HepG2 (cell line): ENCODE data around the gene FUT1. TPM values are rescaled to one million over a fixed set of nuclear protein-coding genes. Genes with fewer than 3 reads are reported as not detected.

Source experiments
- ATAC-seq: fragments of 200-7000 bp; cut with Tn5 transposase; 3 replicates; pipeline ENCODE4 v1.9.1; 2020; ENCODE audit warnings: mild to moderate bottlenecking, moderate library complexity
- BruUV-seq: library from RNA; stranded (reverse); fragments of 400-500 nt; replicated peaks from 2 replicates; lab custom pipeline; 2021; lab: Mats Ljungman, UMichigan
- CTCF ChIA-PET: fragments of 300-600 bp; formaldehyde crosslinking; extraction: SDS; loops from one replicate; lab custom pipeline; 2021; ENCODE audit warnings: low total read pairs, inconsistent platforms, low intra/inter-chr PET ratio; lab: Yijun Ruan, JAX
- POLR2A ChIA-PET: fragments of 350-600 bp; sonication (Branson Sonifier 250); formaldehyde crosslinking; loops from one replicate; lab custom pipeline; 2020; ENCODE audit warnings: antibody characterized with exemption, inconsistent platforms; lab: Yijun Ruan, JAX
- DNase-seq: peaks from one replicate; pipeline ENCODE4 v3.0.0-alpha.2; 2015; ENCODE audit warnings: low spot score
- FAIRE-seq: peaks from 3 replicates; lab custom pipeline; 2011; peaks lifted over from hg19 to GRCh38; lab: Jason Lieb, UNC
- H2AFZ ChIP-seq: one replicate; pipeline ENCODE4 v1.6.1; 2011; ENCODE audit warnings: low read length, inconsistent platforms
- H3K27ac ChIP-seq: fragments of 300-600 bp; 3 replicates; pipeline ENCODE4 v1.8.0; 2011; ENCODE audit warnings: mixed run types, mild to moderate bottlenecking, mixed read lengths, low read length, inconsistent platforms; ENCODE audit not compliant: insufficient read depth; ENCODE audit errors: extremely low read length
- H3K27me3 ChIP-seq, 2 experiments: fragments of 200-600 bp in 1 of 2; 2 replicates in 1 of 2; 3 replicates in 1 of 2; pipeline versions ENCODE4 v1.6.0 to v1.8.0; 2011; ENCODE audit warnings: low read length in 2 of 2, mild to moderate bottlenecking in 2 of 2, moderate library complexity in 2 of 2, inconsistent platforms in 1 of 2; ENCODE audit not compliant: insufficient read depth in 2 of 2, control insufficient read depth in 1 of 2
- H3K36me3 ChIP-seq, 2 experiments: fragments of 200-600 bp in 1 of 2; replicated peaks in 1 of 2; 2 replicates in 1 of 2; 3 replicates in 1 of 2; pipeline versions ENCODE4 v1.5.1 to v1.8.0; 2011; ENCODE audit warnings: low read length in 2 of 2, inconsistent platforms in 1 of 2; ENCODE audit not compliant: insufficient read depth in 2 of 2, control insufficient read depth in 1 of 2
- H3K4me1 ChIP-seq: 2 replicates; pipeline ENCODE4 v1.5.1; 2012; ENCODE audit warnings: low read length, inconsistent platforms; ENCODE audit not compliant: insufficient read depth
- H3K4me2 ChIP-seq: 2 replicates; pipeline ENCODE4 v1.6.0; 2011; ENCODE audit warnings: low read depth, low read length, inconsistent platforms
- H3K4me3 ChIP-seq, 3 experiments: fragments of 200-600 bp in 1 of 3; sonication (generic), shearing (Covaris generic) in 1 of 3; replicated peaks in 1 of 3; 2 replicates each; pipeline ENCODE4 v1.5.1; 2011 to 2016; ENCODE audit warnings: low read length in 3 of 3, inconsistent platforms in 2 of 3, low read depth in 2 of 3, mild to moderate bottlenecking in 2 of 3, control low read depth in 1 of 3, mixed read lengths in 1 of 3; ENCODE audit not compliant: insufficient read depth in 1 of 3
- H3K79me2 ChIP-seq: one replicate; pipeline ENCODE4 v1.6.1; 2011; ENCODE audit warnings: low read length, inconsistent platforms; ENCODE audit not compliant: insufficient read depth
- H3K9ac ChIP-seq: 2 replicates; pipeline ENCODE4 v1.6.0; 2011; ENCODE audit warnings: mild to moderate bottlenecking, low read depth, low read length, inconsistent platforms; ENCODE audit not compliant: insufficient read depth
- H3K9me3 ChIP-seq: 2 replicates; pipeline ENCODE4 v1.5.1; 2012; ENCODE audit warnings: mild to moderate bottlenecking, low read length
- H4K20me1 ChIP-seq: 2 replicates; pipeline ENCODE4 v1.6.0; 2011; ENCODE audit warnings: inconsistent platforms, mild to moderate bottlenecking, low read length, moderate library complexity; ENCODE audit not compliant: insufficient read depth
- HNF1A ChIP-seq, 2 experiments: sonication (generic) in 1 of 2; formaldehyde crosslinking in 1 of 2; IDR thresholded peaks; 2 replicates each; pipeline versions ENCODE4 v1.4.0 to v1.6.1; 2016 to 2020; ENCODE audit warnings: borderline replicate concordance in 1 of 2, low read depth in 1 of 2, mild to moderate bottlenecking in 1 of 2, missing genetic modification reagents in 1 of 2
- HOXD1 ChIP-seq: sonication (generic); formaldehyde crosslinking; IDR thresholded peaks from 2 replicates; pipeline ENCODE4 v1.5.0; 2020; ENCODE audit warnings: missing genetic modification reagents
- KDM4B ChIP-seq: sonication (generic); formaldehyde crosslinking; IDR thresholded peaks from 2 replicates; pipeline ENCODE4 v1.4.0; 2020; ENCODE audit warnings: missing genetic modification reagents
- KLF12 ChIP-seq: sonication (generic); formaldehyde crosslinking; IDR thresholded peaks from 2 replicates; pipeline ENCODE4 v1.4.0; 2020; ENCODE audit warnings: missing genetic modification reagents, borderline replicate concordance
- SOX13 ChIP-seq, 3 experiments: fragments of 450-650 bp in 1 of 3; sonication (generic) in 1 of 3; formaldehyde crosslinking in 1 of 3; IDR thresholded peaks in 2 of 3; conservative IDR thresholded peaks in 1 of 3; 2 replicates each; pipeline versions ENCODE4 v1.5.0 to v1.6.1; 2016 to 2020; ENCODE audit warnings: antibody characterized with exemption in 1 of 3, mild to moderate bottlenecking in 1 of 3, missing compliant biosample characterization in 1 of 3, missing genetic modification reagents in 1 of 3, moderate library complexity in 1 of 3
- ZNF281 ChIP-seq: sonication (generic); formaldehyde crosslinking; IDR thresholded peaks from 2 replicates; pipeline ENCODE4 v1.4.0; 2020; ENCODE audit warnings: missing genetic modification reagents, borderline replicate concordance
- ZNF33B ChIP-seq: sonication (generic); formaldehyde crosslinking; IDR thresholded peaks from 2 replicates; pipeline ENCODE4 v1.5.1; 2020; ENCODE audit warnings: mild to moderate bottlenecking, missing genetic modification reagents
- ZNF383 ChIP-seq: sonication (generic); formaldehyde crosslinking; IDR thresholded peaks from 2 replicates; pipeline ENCODE4 v1.4.0; 2020; ENCODE audit warnings: missing genetic modification reagents, mild to moderate bottlenecking, borderline replicate concordance
- ZNF616 ChIP-seq: sonication (generic); formaldehyde crosslinking; IDR thresholded peaks from 2 replicates; pipeline ENCODE4 v1.5.0; 2020; ENCODE audit warnings: low read depth, mild to moderate bottlenecking, missing genetic modification reagents
- ZNF652 ChIP-seq: IDR thresholded peaks from 2 replicates; pipeline ENCODE4 v1.6.1; 2016; ENCODE audit warnings: low read depth, borderline replicate concordance
- ZNF691 ChIP-seq: sonication (generic); formaldehyde crosslinking; IDR thresholded peaks from 2 replicates; pipeline ENCODE4 v1.4.0; 2020; ENCODE audit warnings: missing genetic modification reagents, low read depth, mild to moderate bottlenecking, borderline replicate concordance
- WGBS: methylation state at CpG from one replicate; pipeline ENCODE4 v1.1.6; 2017; ENCODE audit warnings: low lambda C conversion rate; 5-methylcytosine and 5-hydroxymethylcytosine counted together
- in situ Hi-C: cut with HindIII; loops from 2 replicates; pipeline ENCODE4 v1.10.0; 2017; ENCODE audit warnings: low pct_unique_long_range_greater_than_20kb; ENCODE audit not compliant: extremely low pct_ligation_motif_present
- intact Hi-C: fragments of 100-400 bp; cut with micrococcal nuclease; formaldehyde crosslinking; loops from one replicate; pipeline ENCODE4 v1.10.0; 2022; ENCODE audit not compliant: unreplicated experiment
- polyA plus RNA-seq, 8 experiments: library from polyadenylated mRNA; depleted of rRNA in 3 of 8; stranded (reverse) in 7 of 8; unstranded in 1 of 8; fragments of >200 nt; fragmentation: Illumina TruSeq in 4 of 8; extraction: Trizol in 4 of 8; gene quantifications; 2 replicates each; pipeline versions ENCODE4 v1.2.1 to v1.2.3, GENCODE V29; 2011 to 2016; ENCODE audit warnings: low read depth in 4 of 8, missing spikeins in 1 of 8, mixed read lengths in 1 of 8; ENCODE audit not compliant: insufficient read depth in 1 of 8
- total RNA-seq, 5 experiments: library from RNA; depleted of rRNA; stranded (reverse); fragments of >200 nt; fragmentation: Illumina TruSeq; extraction: Trizol; gene quantifications; 2 replicates each; pipeline ENCODE4 v1.2.3, GENCODE V29; 2016; ENCODE audit warnings: low read depth in 1 of 5

Gene FUT1
- total and polyA plus RNA-seq, 2 of the 13 experiments (the other 11 are each of a cell fraction or from before 2014, with no cell fraction given), result 0.07 to 1.1 TPM

- TF ChIP-seq ZNF691 (CRISPR knock-in tag) (no peak), HOXD1 (no peak), ZNF33B (CRISPR knock-in tag) (no peak), HNF1A (IDR thresholded peaks at IDR 0.05; ENCODE audit: low read depth) (no peak), HNF1A (CRISPR knock-in tag; IDR thresholded peaks at IDR 0.05; ENCODE audit: borderline replicate concordance) (no peak), KDM4B (CRISPR knock-in tag) (no peak)
Measured at GRCh38 chr19:48720251-48720612, 32.2 kb downstream of the FUT1 start (continued).

GRCh38 chr19:48719263-48720171 is 32.9 kb downstream of the FUT1 start, which contains the start of gene MAMSTR:
Gene MAMSTR (minus strand): TSS chr19:48719725. CDS start chr19:48719031, 694 bp downstream.
- 27% methylated on average over 13 of the region's 33 CpGs for WGBS
- CTCF ChIA-PET, result no interaction called here
- BruUV-seq, result no TSS peak
- Histone ChIP-seq H4K20me1 (no peaks in the 10 kb centered on the region), H3K36me3 (no peaks in the 10 kb centered on the region), H3K9ac (peak within 1 kb of the TSS; percentile 81), H3K9me3 (no peaks in the 10 kb centered on the region), H3K27ac (peak within 1 kb of the TSS; percentile 74), H3K4me3 (peak within 1 kb of the TSS; percentile 68 to 85 (median 76)), H3K4me1 (peaks cover 56% of the 10 kb centered on the region), H2AFZ (no peak within 1 kb of the TSS), H3K79me2 (peaks cover 3% of the 10 kb centered on the region), H3K4me2 (peak within 1 kb of the TSS; percentile 99), H3K27me3 (no peaks in the 10 kb centered on the region; a peak in 1 of 5 replicates)
- intact Hi-C loops (no loop called here), in situ Hi-C loops (no loop called here)
- no peak for FAIRE-seq
- ATAC-seq, result peak; percentile 48
- no peak for DNase-seq
- POLR2A ChIA-PET, result interaction anchor here (1.0 to 6.3 kb wide), 3 partner anchors 9 to 50 kb away, joined by 3 to 40 read pairs (median 6); no protein-coding TSS in a partner anchor
- TF ChIP-seq KLF12 (CRISPR knock-in tag) (no peak), ZNF383 (CRISPR knock-in tag) (0 out of 2 replicates have a peak, but pooled peaks have one; percentile 23), ZNF652 (CRISPR knock-in tag) (no peak), ZNF616 (CRISPR knock-in tag) (no peak), ZNF281 (CRISPR knock-in tag) (0 out of 2 replicates have a peak, but pooled peaks have one; percentile 2), SOX13 (IDR thresholded peaks at IDR 0.05) (no peak), SOX13 (CRISPR knock-in tag; conservative IDR thresholded peaks at IDR 0.05 in 1 of 2, IDR thresholded peaks at IDR 0.05 in 1 of 2) (no peak)
